Keratinocyte (primary cell): ENCODE data around the gene CLEC18A. TPM values are rescaled to one million over a fixed set of nuclear protein-coding genes. Genes with fewer than 3 reads are reported as not detected.

Experiments
- DNase-seq: peaks from one replicate; pipeline ENCODE4 v3.0.0-alpha.2; 2011; ENCODE audit warnings: low read depth, missing footprints, low spot score
- FAIRE-seq: peaks from 2 replicates; lab custom pipeline; 2011; peaks lifted over from hg19 to GRCh38; lab: Jason Lieb, UNC
- H2AFZ ChIP-seq: 2 replicates; pipeline ENCODE4 v1.6.0; 2012; ENCODE audit warnings: low read length, control low read depth, inconsistent platforms; ENCODE audit not compliant: control insufficient read depth
- H3K27ac ChIP-seq: 2 replicates; pipeline ENCODE4 v1.5.1; 2011; ENCODE audit warnings: low read length; ENCODE audit not compliant: control insufficient read depth, insufficient read depth
- H3K27me3 ChIP-seq: 3 replicates; pipeline ENCODE4 v1.6.0; 2011; ENCODE audit warnings: low read length; ENCODE audit not compliant: control insufficient read depth, insufficient read depth; ENCODE audit errors: extremely low read depth
- H3K36me3 ChIP-seq, 2 experiments: 2 replicates in 1 of 2; 3 replicates in 1 of 2; pipeline ENCODE4 v1.5.1; 2011; ENCODE audit warnings: low read length in 2 of 2, mild to moderate bottlenecking in 1 of 2; ENCODE audit not compliant: control insufficient read depth in 2 of 2, insufficient read depth in 2 of 2; ENCODE audit errors: extremely low read depth in 1 of 2
- H3K4me1 ChIP-seq: 3 replicates; pipeline ENCODE4 v1.5.1; 2011; ENCODE audit warnings: low read length; ENCODE audit not compliant: control insufficient read depth, insufficient read depth; ENCODE audit errors: extremely low read depth
- H3K4me2 ChIP-seq: 3 replicates; pipeline ENCODE4 v1.6.0; 2011; ENCODE audit warnings: low read depth, low read length; ENCODE audit not compliant: control insufficient read depth, insufficient read depth; ENCODE audit errors: extremely low read depth
- H3K4me3 ChIP-seq, 3 experiments: fragments of 200-600 bp in 1 of 3; sonication (generic) in 1 of 3; 2 replicates in 2 of 3; 3 replicates in 1 of 3; pipeline ENCODE4 v1.5.1; 2011 to 2016; ENCODE audit warnings: low read length in 3 of 3, mild to moderate bottlenecking in 3 of 3, control low read depth in 2 of 3, inconsistent platforms in 1 of 3, low read depth in 1 of 3, mixed read lengths in 1 of 3, mixed run types in 1 of 3, moderate library complexity in 1 of 3; ENCODE audit not compliant: control insufficient read depth in 2 of 3, insufficient read depth in 2 of 3; ENCODE audit errors: extremely low read depth in 1 of 3
- H3K79me2 ChIP-seq: 2 replicates; pipeline ENCODE4 v1.6.0; 2012; ENCODE audit warnings: low read length; ENCODE audit not compliant: control insufficient read depth, insufficient read depth
- H3K9ac ChIP-seq: 3 replicates; pipeline ENCODE4 v1.6.0; 2011; ENCODE audit warnings: low read length; ENCODE audit not compliant: control insufficient read depth, insufficient read depth; ENCODE audit errors: extremely low read depth
- H3K9me1 ChIP-seq: 3 replicates; pipeline ENCODE4 v1.6.0; 2011; ENCODE audit warnings: low read length; ENCODE audit not compliant: control insufficient read depth, insufficient read depth; ENCODE audit errors: extremely low read depth
- H3K9me3 ChIP-seq: 2 replicates; pipeline ENCODE4 v1.5.1; 2012; ENCODE audit warnings: low read depth, low read length; ENCODE audit not compliant: control insufficient read depth
- H4K20me1 ChIP-seq: 3 replicates; pipeline ENCODE4 v1.6.0; 2011; ENCODE audit warnings: low read length; ENCODE audit not compliant: control insufficient read depth, insufficient read depth; ENCODE audit errors: extremely low read depth
- CTCF ChIP-seq, 3 experiments: IDR thresholded peaks in 1 of 3; conservative IDR thresholded peaks in 1 of 3; optimal IDR thresholded peaks in 1 of 3; 2 replicates in 2 of 3; 3 replicates in 1 of 3; pipeline versions ENCODE3 to v1.5.1; 2011; ENCODE audit warnings: low read length in 3 of 3, mild to moderate bottlenecking in 3 of 3, moderate library complexity in 2 of 3, control low read depth in 1 of 3, inconsistent platforms in 1 of 3; ENCODE audit not compliant: insufficient read depth in 2 of 3; ENCODE audit errors: extremely low read depth in 1 of 3
- EZH2 ChIP-seq: IDR thresholded peaks from one replicate; pipeline ENCODE4 v1.6.1; 2012; ENCODE audit warnings: inconsistent platforms, mild to moderate bottlenecking, low read length, moderate library complexity
- dilution Hi-C: fragments of 300-500 bp; cut with MboI; formaldehyde crosslinking; loops from one replicate; pipeline ENCODE4 v1.7.0; 2020; ENCODE audit warnings: low sequenced_read_pairs; ENCODE audit not compliant: extremely low pct_ligation_motif_present
- polyA plus RNA-seq, 5 experiments: library from polyadenylated mRNA; depleted of rRNA in 3 of 5; stranded (reverse) in 3 of 5; stranded (forward) in 1 of 5; unstranded in 1 of 5; fragments of >200 nt; gene quantifications; 1 replicate in 1 of 5; 2 replicates in 3 of 5; 3 replicates in 1 of 5; pipeline versions ENCODE4 v1.2.1 to v1.2.3, GENCODE V29; 2011 to 2012; ENCODE audit warnings: missing spikeins in 2 of 5, low read depth in 1 of 5, low replicate concordance in 1 of 5

CLEC18A gene
- polyA plus RNA-seq, 1 donor (not counting 4 experiments of a cell fraction or from before 2014, with no cell fraction given), result 0.14 TPM

- Histone ChIP-seq H3K36me3 (peaks cover 9 to 10% of the 10 kb centered on the region in 2 experiments), H3K9ac (no peak overlapping the region), H3K27ac (no peak overlapping the region), H3K9me1 (no peaks in the 10 kb centered on the region), H3K79me2 (no peaks in the 10 kb centered on the region), H3K4me2 (no peak overlapping the region), H4K20me1 (peaks cover 3% of the 10 kb centered on the region), H3K4me1 (no peaks in the 10 kb centered on the region), H2AFZ (no peak overlapping the region), H3K4me3 (no peak overlapping the region), H3K27me3 (no peaks in the 10 kb centered on the region), H3K9me3 (no peaks in the 10 kb centered on the region)
- no peak for TF ChIP-seq CTCF (optimal IDR thresholded peaks at IDR 0.05 in 1 of 3, IDR thresholded peaks at IDR 0.05 in 1 of 3, conservative IDR thresholded peaks at IDR 0.05 in 1 of 3; ENCODE audit: extremely low read depth in 1 of 3, insufficient read depth in 2 of 3, low read length in 3 of 3)
- TF ChIP-seq EZH2, result no peak
- dilution Hi-C loops, result no loop called here
- FAIRE-seq, result no peak
- DNase-seq, result no peak
Observed at GRCh38 chr16:69928856-69929400, 22.2 kb upstream of the CLEC18A start.

- Histone ChIP-seq H3K9me1 (no peaks in the 10 kb centered on the region), H3K9me3 (no peaks in the 10 kb centered on the region), H3K4me2 (no peak overlapping the region), H3K4me1 (no peaks in the 10 kb centered on the region), H3K36me3 (peaks cover 9 to 12% of the 10 kb centered on the region in 2 experiments), H3K4me3 (no peak overlapping the region), H4K20me1 (peaks cover 3% of the 10 kb centered on the region), H3K27ac (no peak overlapping the region), H2AFZ (no peak overlapping the region), H3K27me3 (no peaks in the 10 kb centered on the region), H3K9ac (no peak overlapping the region), H3K79me2 (no peaks in the 10 kb centered on the region)
- FAIRE-seq, result no peak
- no peak for DNase-seq
- TF ChIP-seq CTCF (optimal IDR thresholded peaks at IDR 0.05 in 1 of 3, IDR thresholded peaks at IDR 0.05 in 1 of 3, conservative IDR thresholded peaks at IDR 0.05 in 1 of 3; ENCODE audit: extremely low read depth in 1 of 3, insufficient read depth in 2 of 3, low read length in 3 of 3) (no peak), EZH2 (no peak)
- dilution Hi-C loops, result no loop called here
Observed at GRCh38 chr16:69929480-69929879, 21.7 kb upstream of the CLEC18A start.
